DND-41 (cell line): ENCODE measurements around the gene COBL.

Source experiments
- ATAC-seq: fragments of 200-7000 bp; cut with Tn5 transposase; 3 replicates; pipeline ENCODE4 v1.9.1; 2021; ENCODE audit warnings: low read depth; ENCODE audit not compliant: insufficient read depth
- DNase-seq: peaks from one replicate; pipeline ENCODE4 v3.0.0-alpha.2; 2020
- H2AFZ ChIP-seq: 2 replicates; pipeline ENCODE4 v1.6.0; 2012; ENCODE audit warnings: low read depth, low read length
- H3K27ac ChIP-seq: 2 replicates; pipeline ENCODE4 v1.5.1; 2012; ENCODE audit warnings: low read length, inconsistent platforms
- H3K27me3 ChIP-seq: fragments of 200-600 bp; sonication (generic); 2 replicates; pipeline ENCODE4 v1.6.0; 2012; ENCODE audit warnings: low read length, mild to moderate bottlenecking, inconsistent platforms; ENCODE audit not compliant: insufficient read depth, poor library complexity
- H3K36me3 ChIP-seq: 2 replicates; pipeline ENCODE4 v1.5.1; 2012; ENCODE audit warnings: low read length, inconsistent platforms; ENCODE audit not compliant: insufficient read depth
- H3K4me1 ChIP-seq: 2 replicates; pipeline ENCODE4 v1.5.1; 2012; ENCODE audit warnings: mild to moderate bottlenecking, low read length; ENCODE audit not compliant: insufficient read depth
- H3K4me2 ChIP-seq: 2 replicates; pipeline ENCODE4 v1.6.0; 2012; ENCODE audit warnings: mild to moderate bottlenecking, moderate library complexity, low read length, inconsistent platforms; ENCODE audit not compliant: insufficient read depth
- H3K4me3 ChIP-seq, 2 experiments: fragments of 200-600 bp in 1 of 2; shearing (Covaris generic) in 1 of 2; 2 replicates each; pipeline ENCODE4 v1.5.1; 2012 to 2016; ENCODE audit warnings: inconsistent platforms in 2 of 2, low read length in 2 of 2, mild to moderate bottlenecking in 2 of 2, low read depth in 1 of 2, moderate library complexity in 1 of 2
- H3K79me2 ChIP-seq: 2 replicates; pipeline ENCODE4 v1.6.0; 2012; ENCODE audit warnings: low read length, inconsistent platforms; ENCODE audit not compliant: insufficient read depth
- H3K9ac ChIP-seq: 2 replicates; pipeline ENCODE4 v1.6.0; 2012; ENCODE audit warnings: low read depth, mild to moderate bottlenecking, inconsistent platforms, low read length, moderate library complexity
- H3K9me3 ChIP-seq: 2 replicates; pipeline ENCODE4 v1.5.1; 2012; ENCODE audit warnings: low read length, moderate library complexity, mild to moderate bottlenecking, inconsistent platforms; ENCODE audit not compliant: insufficient read depth, severe bottlenecking
- H4K20me1 ChIP-seq: 2 replicates; pipeline ENCODE4 v1.6.0; 2012; ENCODE audit warnings: low read length; ENCODE audit not compliant: insufficient read depth
- CTCF ChIP-seq: IDR thresholded peaks from 2 replicates; pipeline ENCODE4 v1.5.1; 2012; ENCODE audit warnings: borderline replicate concordance, low read length, moderate library complexity, mild to moderate bottlenecking; ENCODE audit not compliant: poor library complexity, severe bottlenecking; ENCODE audit errors: extremely low read depth
- EZH2 ChIP-seq: IDR thresholded peaks from 3 replicates; pipeline ENCODE4 v1.6.1; 2012; ENCODE audit warnings: borderline replicate concordance, low read depth, mild to moderate bottlenecking, moderate library complexity, low read length, inconsistent platforms; ENCODE audit not compliant: severe bottlenecking

COBL gene

GRCh38 chr7:51234609-51235308 lies 81.8 kb downstream of the COBL start:
- Histone ChIP-seq H4K20me1 (no peaks in the 10 kb centered on the region), H3K9me3 (no peaks in the 10 kb centered on the region), H3K27me3 (peaks cover 5% of the 10 kb centered on the region), H2AFZ (no peak overlapping the region), H3K9ac (no peak overlapping the region), H3K4me3 (no peak overlapping the region), H3K4me1 (no peaks in the 10 kb centered on the region), H3K79me2 (no peaks in the 10 kb centered on the region), H3K36me3 (no peaks in the 10 kb centered on the region), H3K4me2 (no peak overlapping the region), H3K27ac (no peak overlapping the region)
- no peak for ATAC-seq
- DNase-seq: no peak
- TF ChIP-seq EZH2 (no peak), CTCF (no peak)

GRCh38 chr7:51234139-51234538 lies 82.5 kb downstream of the COBL start:
- Histone ChIP-seq H3K4me2 (no peak overlapping the region), H3K4me1 (no peaks in the 10 kb centered on the region), H3K9me3 (no peaks in the 10 kb centered on the region), H3K27ac (no peak overlapping the region), H3K4me3 (no peak overlapping the region), H3K36me3 (no peaks in the 10 kb centered on the region), H4K20me1 (no peaks in the 10 kb centered on the region), H3K27me3 (peaks cover 5% of the 10 kb centered on the region), H3K9ac (no peak overlapping the region), H2AFZ (no peak overlapping the region), H3K79me2 (no peaks in the 10 kb centered on the region)
- DNase-seq: no peak
- no peak for ATAC-seq
- TF ChIP-seq EZH2 (no peak), CTCF (no peak)

GRCh38 chr7:51233374-51233773 lies 83.2 kb downstream of the COBL start:
- H3K36me3 ChIP-seq: no peaks in the 10 kb centered on the region
- H3K27ac ChIP-seq: no peak overlapping the region
- no peak overlapping the region for H3K4me3 ChIP-seq
- H3K4me1 ChIP-seq: no peaks in the 10 kb centered on the region
- H3K9me3 ChIP-seq: no peaks in the 10 kb centered on the region
- no peak overlapping the region for H2AFZ ChIP-seq
- DNase-seq (no peak), ATAC-seq (no peak)
- no peak overlapping the region for H3K9ac ChIP-seq
- no peaks in the 10 kb centered on the region for H3K79me2 ChIP-seq
- peaks cover 5% of the 10 kb centered on the region for H3K27me3 ChIP-seq
- H3K4me2 ChIP-seq: no peak overlapping the region
- no peak for TF ChIP-seq EZH2
- no peak for TF ChIP-seq CTCF
- no peaks in the 10 kb centered on the region for H4K20me1 ChIP-seq
